HCT116 (cell line): ENCODE data around the gene CIP2A. TPM values are rescaled to one million over a fixed set of nuclear protein-coding genes. Genes with fewer than 3 reads are reported as not detected.

Experiments
- ATAC-seq: fragments of 200-7000 bp; cut with Tn5 transposase; 2 replicates; pipeline ENCODE4 v1.9.1; 2020; ENCODE audit warnings: mild to moderate bottlenecking, moderate library complexity
- BruUV-seq: library from RNA; stranded (reverse); fragments of 400-500 nt; replicated peaks from 2 replicates; lab custom pipeline; 2021; lab: Mats Ljungman, UMichigan
- CTCF ChIA-PET: fragments of 300-600 bp; sonication (Branson Sonifier 250); formaldehyde crosslinking; loops from one replicate; lab custom pipeline; 2021; ENCODE audit warnings: antibody characterized with exemption; lab: Charles Lee
- POLR2A ChIA-PET: fragments of 300-600, 350-600 bp; sonication (Branson Sonifier 250); formaldehyde crosslinking; loops from one replicate; lab custom pipeline; 2021; ENCODE audit warnings: antibody characterized with exemption; lab: Charles Lee
- RAD21 ChIA-PET, 2 experiments: fragments of 300-600 bp; sonication (Branson Sonifier 250); formaldehyde crosslinking; loops; one replicate each; lab custom pipeline; 2023; ENCODE audit warnings: low total read pairs in 2 of 2; ENCODE audit not compliant: uncharacterized antibody in 2 of 2, unreplicated experiment in 2 of 2, low non-redundant PET in 1 of 2; lab: Charles Lee
- DNase-seq: peaks from one replicate; pipeline ENCODE4 v3.0.0-alpha.2; 2010; ENCODE audit warnings: low read depth, low spot score
- H2AFZ ChIP-seq: fragments of 200-600 bp; shearing (Covaris generic), sonication (generic); 2 replicates; pipeline ENCODE4 v1.6.1; 2017; ENCODE audit warnings: low read depth, mixed run types, mixed read lengths, antibody characterized with exemption, low read length; ENCODE audit not compliant: poor library complexity, severe bottlenecking
- H3K27ac ChIP-seq: 2 replicates; pipeline ENCODE4 v1.5.1; 2012; ENCODE audit warnings: low read depth, low read length
- H3K27me3 ChIP-seq: fragments of 200-600 bp; sonication (generic); 2 replicates; pipeline ENCODE4 v1.6.1; 2016; ENCODE audit warnings: mixed run types, low read length, mixed read lengths; ENCODE audit not compliant: insufficient read depth
- H3K36me3 ChIP-seq, 2 experiments: fragments of 200-500 bp in 1 of 2; fragments of 200-600 bp in 1 of 2; sonication (Bioruptor generic) in 1 of 2; sonication (generic) in 1 of 2; 2 replicates each; pipeline versions ENCODE4 v1.5.1 to v1.6.1; 2014 to 2016; ENCODE audit warnings: low read length in 2 of 2, inconsistent platforms in 1 of 2, mixed read lengths in 1 of 2, mixed run types in 1 of 2; ENCODE audit not compliant: insufficient read depth in 2 of 2, control insufficient read depth in 1 of 2
- H3K4me1 ChIP-seq, 2 experiments: fragments of 200-600 bp in 1 of 2; sonication (generic) in 1 of 2; 2 replicates each; pipeline versions ENCODE4 v1.5.1 to v1.6.1; 2012 to 2017; ENCODE audit warnings: low read length in 2 of 2, inconsistent platforms in 1 of 2, mild to moderate bottlenecking in 1 of 2, mixed read lengths in 1 of 2, mixed run types in 1 of 2, moderate library complexity in 1 of 2; ENCODE audit not compliant: insufficient read depth in 2 of 2, control insufficient read depth in 1 of 2
- H3K4me2 ChIP-seq: fragments of 200-600 bp; sonication (generic); 2 replicates; pipeline ENCODE4 v1.6.1; 2017; ENCODE audit warnings: mixed run types, low read length, mixed read lengths
- H3K4me3 ChIP-seq, 2 experiments: fragments of 200-600 bp in 1 of 2; sonication (generic) in 1 of 2; replicated peaks in 1 of 2; 2 replicates each; pipeline ENCODE4 v1.5.1; 2011 to 2016; ENCODE audit warnings: low read length in 2 of 2, control low read depth in 1 of 2, low read depth in 1 of 2, mild to moderate bottlenecking in 1 of 2, mixed read lengths in 1 of 2, mixed run types in 1 of 2
- H3K79me2 ChIP-seq: fragments of 200-600 bp; sonication (generic); 2 replicates; pipeline ENCODE4 v1.6.1; 2017; ENCODE audit warnings: mild to moderate bottlenecking, mixed run types, low read length, moderate library complexity, mixed read lengths; ENCODE audit not compliant: insufficient read depth
- H3K9ac ChIP-seq: fragments of 200-600 bp; sonication (generic); 2 replicates; pipeline ENCODE4 v1.6.1; 2016; ENCODE audit warnings: low read length, mixed read lengths
- H3K9me2 ChIP-seq: fragments of 200-600 bp; sonication (generic), shearing (Covaris generic); 2 replicates; pipeline ENCODE4 v1.6.1; 2017; ENCODE audit warnings: mixed run types, mild to moderate bottlenecking, moderate library complexity; ENCODE audit not compliant: insufficient read depth
- H3K9me3 ChIP-seq, 2 experiments: fragments of 200-500 bp in 1 of 2; fragments of 200-600 bp in 1 of 2; sonication (Bioruptor generic) in 1 of 2; sonication (generic) in 1 of 2; 2 replicates each; pipeline ENCODE4 v1.6.1; 2014 to 2017; ENCODE audit warnings: low read length in 2 of 2, mixed read lengths in 2 of 2, inconsistent platforms in 1 of 2, low read depth in 1 of 2, mild to moderate bottlenecking in 1 of 2, mixed run types in 1 of 2, moderate library complexity in 1 of 2; ENCODE audit not compliant: control insufficient read depth in 1 of 2, insufficient read depth in 1 of 2
- H4K20me1 ChIP-seq: fragments of 200-600 bp; sonication (generic), shearing (Covaris generic); 2 replicates; pipeline ENCODE4 v1.6.1; 2017; ENCODE audit warnings: mixed run types, mild to moderate bottlenecking, moderate library complexity; ENCODE audit not compliant: insufficient read depth
- ATF3 ChIP-seq: IDR thresholded peaks from 2 replicates; pipeline ENCODE4 v1.6.1; 2012
- CEBPB ChIP-seq: IDR thresholded peaks from 2 replicates; pipeline ENCODE4 v1.6.1; 2012; ENCODE audit warnings: low read depth
- CTCF ChIP-seq, 3 experiments: fragments of 200-600 bp in 1 of 3; sonication (generic) in 1 of 3; IDR thresholded peaks in 2 of 3; conservative IDR thresholded peaks in 1 of 3; 2 replicates each; pipeline ENCODE4 v1.5.1; 2012 to 2017; ENCODE audit warnings: low read depth in 2 of 3, low read length in 2 of 3, antibody characterized with exemption in 1 of 3, borderline replicate concordance in 1 of 3, control low read depth in 1 of 3, mild to moderate bottlenecking in 1 of 3, mixed read lengths in 1 of 3, mixed run types in 1 of 3, moderate library complexity in 1 of 3; ENCODE audit not compliant: insufficient read depth in 1 of 3
- EGR1 ChIP-seq: IDR thresholded peaks from 2 replicates; pipeline ENCODE4 v1.6.1; 2012; ENCODE audit warnings: low read depth
- EZH2phosphoT487 ChIP-seq: fragments of 200-600 bp; IDR thresholded peaks from 2 replicates; pipeline ENCODE4 v1.6.1; 2018; ENCODE audit warnings: antibody characterized with exemption, borderline replicate concordance
- FOSL1 ChIP-seq: IDR thresholded peaks from 2 replicates; pipeline ENCODE4 v1.6.1; 2012; ENCODE audit warnings: low read depth
- MAX ChIP-seq: IDR thresholded peaks from 2 replicates; pipeline ENCODE4 v1.6.1; 2012
- TCF7L2 ChIP-seq: IDR thresholded peaks from 2 replicates; pipeline ENCODE4 v1.7.0; 2011; ENCODE audit warnings: borderline replicate concordance, inconsistent platforms; ENCODE audit not compliant: insufficient read depth, insufficient read length; ENCODE audit errors: extremely low read depth
- ZFX ChIP-seq: fragments of 450-650 bp; IDR thresholded peaks from 2 replicates; pipeline ENCODE4 v1.6.1; 2017
- ZNF274 ChIP-seq: fragments of 200-500 bp; sonication (Bioruptor generic); IDR thresholded peaks from 2 replicates; pipeline ENCODE4 v1.6.1; 2014; ENCODE audit warnings: mild to moderate bottlenecking, low read depth, low read length, inconsistent platforms
- intact Hi-C: fragments of 100-400 bp; cut with micrococcal nuclease; formaldehyde crosslinking; loops from 2 replicates; pipeline ENCODE4 v1.10.0; 2022
- total RNA-seq: library from RNA; stranded (reverse); gene quantifications from one replicate; pipeline ENCODE4 v1.2.1, GENCODE V29; 2021; ENCODE audit not compliant: unreplicated experiment

CIP2A gene
- total RNA-seq, 1 experiment from 2014 or later, result 41.6 TPM

GRCh38 chr3:108512671-108513070, 76.6 kb downstream of the CIP2A start:
- no peaks in the 10 kb centered on the region for H3K36me3 ChIP-seq
- ATAC-seq (no peak), DNase-seq (no peak)
- no peak overlapping the region for H3K4me2 ChIP-seq
- no peak overlapping the region for H3K27ac ChIP-seq
- ChIA-PET RAD21 (no interaction called here), POLR2A (no interaction called here), CTCF (no interaction called here)
- TF ChIP-seq FOSL1 (no peak), TCF7L2 (no peak), MAX (no peak), ATF3 (no peak), EGR1 (no peak), ZNF274 (no peak), CTCF (IDR thresholded peaks at IDR 0.05 in 2 of 3, conservative IDR thresholded peaks at IDR 0.05 in 1 of 3; ENCODE audit: borderline replicate concordance in 1 of 3, insufficient read depth in 1 of 3, low read depth in 2 of 3, low read length in 2 of 3) (no peak), CEBPB (no peak), EZH2phosphoT487 (no peak), ZFX (no peak)
- H3K4me3 ChIP-seq, result no peak overlapping the region
- no TSS peak for BruUV-seq
- H4K20me1 ChIP-seq, result no peaks in the 10 kb centered on the region
- no peaks in the 10 kb centered on the region for H3K27me3 ChIP-seq
- no peak overlapping the region for H2AFZ ChIP-seq
- H3K9ac ChIP-seq, result no peak overlapping the region
- no peaks in the 10 kb centered on the region for H3K9me3 ChIP-seq
- no peaks in the 10 kb centered on the region for H3K9me2 ChIP-seq
- intact Hi-C loops, result no loop called here
- no peaks in the 10 kb centered on the region for H3K79me2 ChIP-seq
- no peaks in the 10 kb centered on the region for H3K4me1 ChIP-seq
